IMR-90 (cell line): Measurements from ENCODE around the gene ZC3H7B. TPM values are rescaled to one million over a fixed set of nuclear protein-coding genes. Genes with fewer than 3 reads are reported as not detected.

Experiments used
- ATAC-seq: fragments of 200-7000 bp; cut with Tn5 transposase; 2 replicates; pipeline ENCODE4 v1.9.1; 2020; ENCODE audit warnings: low read depth, mild to moderate bottlenecking, moderate library complexity
- BruUV-seq: library from RNA; stranded (reverse); fragments of 400-500 nt; replicated peaks from 2 replicates; lab custom pipeline; 2021; lab: Mats Ljungman, UMichigan
- CTCF ChIA-PET: fragments of 300-600 bp; formaldehyde crosslinking; extraction: SDS; loops from one replicate; lab custom pipeline; 2021; ENCODE audit warnings: antibody characterized with exemption; lab: Yijun Ruan, JAX
- POLR2A ChIA-PET: fragments of 300-600 bp; sonication (Branson Sonifier 250); formaldehyde crosslinking; loops from one replicate; lab custom pipeline; 2022; ENCODE audit warnings: antibody characterized with exemption; ENCODE audit not compliant: unreplicated experiment; lab: Charles Lee
- DNase-seq: peaks from one replicate; pipeline ENCODE4 v3.0.0; 2013
- H2AFZ ChIP-seq: replicated peaks from 2 replicates; pipeline ENCODE3; 2013; ENCODE audit warnings: low read length, mild to moderate bottlenecking; ENCODE audit not compliant: poor library complexity
- H2AK5ac ChIP-seq: 2 replicates; pipeline ENCODE4 v1.6.1; 2013; ENCODE audit warnings: low read depth, low read length, inconsistent platforms
- H2AK9ac ChIP-seq: replicated peaks from 2 replicates; pipeline ENCODE3; 2013; ENCODE audit warnings: mild to moderate bottlenecking, low read depth, low read length, moderate library complexity; ENCODE audit not compliant: poor library complexity
- H2BK120ac ChIP-seq: 2 replicates; pipeline ENCODE4 v1.6.1; 2013; ENCODE audit warnings: low read depth, low read length, inconsistent platforms
- H2BK15ac ChIP-seq: 3 replicates; pipeline ENCODE4 v1.6.1; 2013; ENCODE audit warnings: low read depth, low read length, inconsistent platforms
- H2BK20ac ChIP-seq: 2 replicates; pipeline ENCODE4 v1.6.1; 2013; ENCODE audit warnings: low read depth, mild to moderate bottlenecking, inconsistent platforms, low read length, moderate library complexity
- H2BK5ac ChIP-seq: 2 replicates; pipeline ENCODE4 v1.6.1; 2013; ENCODE audit warnings: mild to moderate bottlenecking, low read depth, low read length, inconsistent platforms; ENCODE audit not compliant: poor library complexity, severe bottlenecking
- H3K14ac ChIP-seq: replicated peaks from 2 replicates; pipeline ENCODE4 v1.6.1; 2013; ENCODE audit warnings: low read depth, low read length, inconsistent platforms
- H3K18ac ChIP-seq: 2 replicates; pipeline ENCODE4 v1.6.1; 2013; ENCODE audit warnings: low read depth, low read length, control low read depth
- H3K23ac ChIP-seq: 2 replicates; pipeline ENCODE4 v1.6.1; 2013; ENCODE audit warnings: low read depth, low read length, inconsistent platforms
- H3K27ac ChIP-seq: 2 replicates; pipeline ENCODE4 v1.5.1; 2013; ENCODE audit warnings: mild to moderate bottlenecking, control low read depth, low read length; ENCODE audit not compliant: insufficient read depth
- H3K27me3 ChIP-seq: 2 replicates; pipeline ENCODE4 v1.6.1; 2013; ENCODE audit warnings: low read length; ENCODE audit not compliant: control insufficient read depth, insufficient read depth
- H3K36me3 ChIP-seq: 2 replicates; pipeline ENCODE4 v1.6.1; 2013; ENCODE audit warnings: low read length, mixed read lengths; ENCODE audit not compliant: control insufficient read depth, insufficient read depth
- H3K4ac ChIP-seq: 2 replicates; pipeline ENCODE4 v1.6.1; 2013; ENCODE audit warnings: low read depth, low read length, inconsistent platforms
- H3K4me1 ChIP-seq: 2 replicates; pipeline ENCODE4 v1.6.1; 2013; ENCODE audit warnings: low read length, mixed read lengths; ENCODE audit not compliant: control insufficient read depth, insufficient read depth
- H3K4me2 ChIP-seq: 2 replicates; pipeline ENCODE4 v1.6.1; 2013; ENCODE audit warnings: low read depth, mild to moderate bottlenecking, control low read depth, low read length, moderate library complexity
- H3K4me3 ChIP-seq: 2 replicates; pipeline ENCODE4 v1.5.1; 2013; ENCODE audit warnings: low read depth, mild to moderate bottlenecking, control low read depth, low read length, moderate library complexity; ENCODE audit not compliant: insufficient read depth
- H3K56ac ChIP-seq: 2 replicates; pipeline ENCODE4 v1.6.1; 2013; ENCODE audit warnings: low read length, inconsistent platforms; ENCODE audit not compliant: insufficient read depth; ENCODE audit errors: extremely low read depth
- H3K79me1 ChIP-seq, 2 experiments: 2 replicates each; pipeline ENCODE4 v1.6.1; 2013; ENCODE audit warnings: low read length in 2 of 2, inconsistent platforms in 1 of 2, low read depth in 1 of 2
- H3K9ac ChIP-seq: 2 replicates; pipeline ENCODE4 v1.6.1; 2013; ENCODE audit warnings: low read depth, low read length, control low read depth
- H3K9me1 ChIP-seq: 2 replicates; pipeline ENCODE4 v1.6.1; 2013; ENCODE audit warnings: low read length, inconsistent platforms; ENCODE audit not compliant: insufficient read depth
- H3K9me3 ChIP-seq: 2 replicates; pipeline ENCODE4 v1.6.1; 2013; ENCODE audit warnings: low read length; ENCODE audit not compliant: control insufficient read depth, insufficient read depth
- H4K20me1 ChIP-seq: 2 replicates; pipeline ENCODE4 v1.6.1; 2013; ENCODE audit warnings: low read length, inconsistent platforms; ENCODE audit not compliant: insufficient read depth
- H4K5ac ChIP-seq: 2 replicates; pipeline ENCODE4 v1.6.1; 2013; ENCODE audit warnings: mild to moderate bottlenecking, low read depth, low read length, control low read depth
- H4K8ac ChIP-seq, 2 experiments: 2 replicates each; pipeline ENCODE4 v1.6.1; 2013; ENCODE audit warnings: low read depth in 2 of 2, low read length in 2 of 2, control low read depth in 1 of 2, inconsistent platforms in 1 of 2
- H4K91ac ChIP-seq: 2 replicates; pipeline ENCODE4 v1.6.1; 2013; ENCODE audit warnings: low read depth, low read length, inconsistent platforms; ENCODE audit not compliant: insufficient read depth
- CEBPB ChIP-seq: IDR thresholded peaks from 2 replicates; pipeline ENCODE4 v1.6.1; 2012; ENCODE audit warnings: low read depth, low read length, improper control_type of control experiment
- CHD1 ChIP-seq: IDR thresholded peaks from 2 replicates; pipeline ENCODE4 v1.6.1; 2012; ENCODE audit warnings: low read depth, low read length, improper control_type of control experiment
- FOS ChIP-seq: fragments of 150-350 bp; IDR thresholded peaks from 2 replicates; pipeline ENCODE4 v1.6.1; 2016; ENCODE audit warnings: low read depth, low read length
- NFE2L2 ChIP-seq: fragments of 150-350 bp; IDR thresholded peaks from 2 replicates; pipeline ENCODE4 v1.6.1; 2016; ENCODE audit warnings: low read depth, mild to moderate bottlenecking, low read length
- RCOR1 ChIP-seq: IDR thresholded peaks from 2 replicates; pipeline ENCODE4 v1.6.1; 2012; ENCODE audit warnings: mild to moderate bottlenecking, low read length, improper control_type of control experiment; ENCODE audit not compliant: insufficient replicate concordance
- SMC3 ChIP-seq: fragments of 150-350 bp; IDR thresholded peaks from 2 replicates; pipeline ENCODE4 v1.6.1; 2016; ENCODE audit warnings: low read depth, mild to moderate bottlenecking, antibody characterized with exemption, low read length, moderate library complexity
- USF2 ChIP-seq: fragments of 150-350 bp; IDR thresholded peaks from 2 replicates; pipeline ENCODE4 v1.6.1; 2017; ENCODE audit warnings: mild to moderate bottlenecking, antibody characterized with exemption, low read length, low read depth
- WGBS, 2 experiments: methylation state at CpG; one replicate each; pipeline versions ENCODE4 v1.1.5 to v1.1.7; 2013; ENCODE audit warnings: missing lambda C conversion rate in 2 of 2; ENCODE audit not compliant: insufficient read length in 1 of 2; ENCODE audit errors: extremely low coverage in 2 of 2; 5-methylcytosine and 5-hydroxymethylcytosine counted together
- dilution Hi-C: fragments of 300-500 bp; cut with HindIII; formaldehyde crosslinking; loops from one replicate; pipeline ENCODE4 v1.14.3; 2018; ENCODE audit warnings: low sequenced_read_pairs; ENCODE audit not compliant: unreplicated experiment
- in situ Hi-C: fragments of 300-500 bp; cut with MboI; formaldehyde crosslinking; loops from 3 replicates; pipeline ENCODE4 v1.14.3; 2019; ENCODE audit warnings: low sequenced_read_pairs, inconsistent platforms, mixed read lengths
- intact Hi-C: fragments of 100-400 bp; cut with micrococcal nuclease; formaldehyde crosslinking; loops from 2 replicates; pipeline ENCODE4 v1.10.0; 2022
- polyA plus RNA-seq, 3 experiments: library from polyadenylated mRNA; depleted of rRNA; stranded (reverse); fragments of >200 nt; gene quantifications; 2 replicates each; pipeline ENCODE4 v1.2.3, GENCODE V29; 2012; ENCODE audit warnings: low replicate concordance in 1 of 3
- total RNA-seq: library from RNA; depleted of rRNA; stranded (reverse); fragments of >200 nt; gene quantifications from 2 replicates; pipeline ENCODE4 v1.2.3, GENCODE V29; 2012

Gene ZC3H7B
- total and polyA plus RNA-seq, 2 of the 4 experiments (the other 2 are of a cell fraction), result 37.6 to 72.3 TPM

GRCh38 chr22:41345807-41346335 is 44.5 kb downstream of the ZC3H7B start:
- no TSS peak for BruUV-seq
- POLR2A ChIA-PET, result no interaction called here
- TF ChIP-seq FOS (no peak), SMC3 (no peak), CEBPB (no peak), RCOR1 (no peak), CHD1 (no peak), NFE2L2 (no peak), USF2 (no peak)

More at GRCh38 chr22:41345807-41346335, 44.5 kb downstream of the ZC3H7B start:
- in situ Hi-C loops, result no loop called here
- H3K4me2 ChIP-seq, result no peak overlapping the region
- H4K5ac ChIP-seq, result no peak overlapping the region
- no peak overlapping the region for H2AK9ac ChIP-seq
- WGBS, 2 experiments, result 96% methylated on average over 14 of the region's 24 CpGs; no CpG with 5 or more reads in 1 of the 2 experiments
- no peak overlapping the region for H3K14ac ChIP-seq
- H3K18ac ChIP-seq, result no peak overlapping the region
- peaks cover 6% of the 10 kb centered on the region; the same call in 1 of the 2 replicates for H3K9me1 ChIP-seq
- no peak overlapping the region for H3K23ac ChIP-seq
- intact Hi-C loops, result no loop called here
- DNase-seq (no peak), ATAC-seq (no peak)
- no peak overlapping the region for H2BK20ac ChIP-seq
- H2BK120ac ChIP-seq, result no peak overlapping the region
- no peak overlapping the region for H2AK5ac ChIP-seq
- no peaks in the 10 kb centered on the region for H3K9me3 ChIP-seq
- CTCF ChIA-PET, result no interaction called here
- no peak overlapping the region for H3K4ac ChIP-seq
- H4K20me1 ChIP-seq, result no peaks in the 10 kb centered on the region; the same call in 1 of the 2 replicates
- H3K27ac ChIP-seq, result no peak overlapping the region
- no peak overlapping the region for H2AFZ ChIP-seq
- H3K79me1 ChIP-seq, result peaks cover 22 to 55% of the 10 kb centered on the region in 2 experiments
- no peak overlapping the region for H2BK15ac ChIP-seq
- H3K36me3 ChIP-seq, result peaks cover 86% of the 10 kb centered on the region
- dilution Hi-C loops, result no loop called here
- H4K91ac ChIP-seq, result no peak overlapping the region
- H3K9ac ChIP-seq, result no peak overlapping the region
- H3K4me1 ChIP-seq, result no peaks in the 10 kb centered on the region
- H3K27me3 ChIP-seq, result no peaks in the 10 kb centered on the region
- no peak overlapping the region for H3K4me3 ChIP-seq
- no peak overlapping the region for H4K8ac ChIP-seq
- H2BK5ac ChIP-seq, result no peak overlapping the region
- no peak overlapping the region for H3K56ac ChIP-seq
